Esophagus mucosa (tissue), 1 donor: Measurements from ENCODE around the gene SGCD. TPM values are rescaled to one million over a fixed set of nuclear protein-coding genes. Genes with fewer than 3 reads are reported as not detected.

Experiments
- ATAC-seq: fragments of 200-7000 bp; cut with Tn5 transposase; one replicate; pipeline ENCODE4 v1.9.1; 2020
- total RNA-seq: library from RNA; stranded (reverse); gene quantifications from one replicate; pipeline ENCODE4 v1.2.4, GENCODE V29; 2023
- donor health status: DM: yes; HTN: yes; CAD: no.

SGCD gene
- total RNA-seq, 1 donor from 2014 or later, result 0.52 TPM

DNA sequence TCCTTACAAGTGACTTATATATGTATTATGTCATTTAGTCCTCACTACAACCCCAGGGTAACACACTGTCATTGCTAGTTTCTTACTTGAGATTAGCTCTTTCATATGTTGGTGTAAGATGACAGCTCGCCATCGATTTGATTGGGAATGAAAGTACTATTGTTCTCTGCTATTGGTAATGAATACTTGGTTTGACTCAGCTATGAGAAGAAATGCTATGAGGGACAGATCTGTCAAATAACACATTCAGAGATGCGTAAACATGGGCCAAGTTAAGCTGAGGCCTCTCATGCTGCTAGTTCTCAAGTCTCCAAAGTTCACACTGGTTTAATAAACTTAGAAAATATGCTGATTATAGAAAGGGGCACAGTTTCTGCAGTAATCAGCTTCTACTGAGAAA is 142.7 kb downstream of the SGCD start:
- ATAC-seq, result no peak

DNA sequence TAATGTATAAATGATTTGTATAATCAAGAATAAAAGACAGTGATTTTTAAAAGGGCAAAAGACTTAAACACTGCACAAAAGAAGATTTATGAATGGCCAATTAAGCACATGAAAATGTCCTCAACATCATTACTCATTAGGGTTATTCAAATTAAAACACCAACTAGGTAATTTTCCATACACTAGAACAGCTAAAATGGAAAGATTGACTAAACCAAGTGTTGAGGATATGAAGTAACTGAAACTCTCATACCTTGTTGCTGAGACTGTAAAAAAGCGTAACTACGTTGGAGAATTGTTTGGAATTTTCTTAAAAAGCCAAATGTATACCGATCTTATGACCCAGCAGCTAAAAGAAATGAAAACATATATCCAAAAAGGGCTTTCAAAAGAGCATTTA is 144.9 kb downstream of the SGCD start:
- no peak for ATAC-seq

DNA sequence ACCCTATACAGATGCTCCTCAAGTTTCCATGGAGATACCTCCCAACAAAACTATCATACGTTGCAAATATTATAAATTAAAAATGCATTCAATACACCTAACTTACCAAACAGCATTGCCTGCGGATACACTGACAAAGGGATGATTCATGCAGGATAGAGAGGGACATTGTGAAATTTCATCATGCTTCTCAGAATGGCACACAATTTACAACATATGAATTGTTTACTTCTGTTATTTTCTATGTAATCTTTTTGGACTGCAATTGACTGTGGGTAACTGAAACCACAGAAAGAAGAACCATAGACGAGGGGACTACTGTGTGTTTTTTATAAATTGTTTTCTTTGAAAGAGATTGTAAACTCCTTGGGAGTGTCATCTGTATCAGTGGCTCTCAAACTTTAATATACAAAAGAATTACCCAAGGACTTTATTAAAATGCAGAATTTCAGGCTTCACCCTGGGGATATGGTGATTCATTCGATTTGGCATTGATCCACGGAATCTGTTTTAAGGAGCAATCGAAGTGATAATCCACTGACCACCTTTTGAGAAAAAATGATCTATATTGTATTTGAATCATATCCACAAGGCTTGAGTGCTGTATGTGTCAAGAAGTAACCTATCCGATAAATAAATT is 146.4 kb downstream of the SGCD start:
- peak; percentile 66 for ATAC-seq

DNA sequence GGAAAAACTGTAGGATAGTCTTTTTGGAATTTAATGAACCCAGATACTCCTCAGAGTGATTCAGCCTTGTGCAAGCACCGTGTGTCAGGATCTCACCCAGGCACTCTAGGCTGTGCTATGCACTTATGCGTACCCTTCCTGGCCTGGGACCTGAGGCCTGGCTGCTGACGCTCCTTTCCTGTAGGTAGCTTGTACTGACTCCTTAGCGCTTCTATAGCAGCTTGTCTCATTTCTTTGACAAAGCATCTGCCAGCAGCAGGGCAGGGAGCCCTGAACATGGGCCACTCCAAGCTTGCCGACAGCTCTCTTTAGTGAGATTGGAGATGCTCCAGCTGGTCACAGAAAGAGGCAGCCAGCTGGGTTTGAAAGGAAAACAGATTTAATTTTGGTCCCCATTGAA is 147.3 kb downstream of the SGCD start:
- peak; percentile 82 for ATAC-seq

DNA sequence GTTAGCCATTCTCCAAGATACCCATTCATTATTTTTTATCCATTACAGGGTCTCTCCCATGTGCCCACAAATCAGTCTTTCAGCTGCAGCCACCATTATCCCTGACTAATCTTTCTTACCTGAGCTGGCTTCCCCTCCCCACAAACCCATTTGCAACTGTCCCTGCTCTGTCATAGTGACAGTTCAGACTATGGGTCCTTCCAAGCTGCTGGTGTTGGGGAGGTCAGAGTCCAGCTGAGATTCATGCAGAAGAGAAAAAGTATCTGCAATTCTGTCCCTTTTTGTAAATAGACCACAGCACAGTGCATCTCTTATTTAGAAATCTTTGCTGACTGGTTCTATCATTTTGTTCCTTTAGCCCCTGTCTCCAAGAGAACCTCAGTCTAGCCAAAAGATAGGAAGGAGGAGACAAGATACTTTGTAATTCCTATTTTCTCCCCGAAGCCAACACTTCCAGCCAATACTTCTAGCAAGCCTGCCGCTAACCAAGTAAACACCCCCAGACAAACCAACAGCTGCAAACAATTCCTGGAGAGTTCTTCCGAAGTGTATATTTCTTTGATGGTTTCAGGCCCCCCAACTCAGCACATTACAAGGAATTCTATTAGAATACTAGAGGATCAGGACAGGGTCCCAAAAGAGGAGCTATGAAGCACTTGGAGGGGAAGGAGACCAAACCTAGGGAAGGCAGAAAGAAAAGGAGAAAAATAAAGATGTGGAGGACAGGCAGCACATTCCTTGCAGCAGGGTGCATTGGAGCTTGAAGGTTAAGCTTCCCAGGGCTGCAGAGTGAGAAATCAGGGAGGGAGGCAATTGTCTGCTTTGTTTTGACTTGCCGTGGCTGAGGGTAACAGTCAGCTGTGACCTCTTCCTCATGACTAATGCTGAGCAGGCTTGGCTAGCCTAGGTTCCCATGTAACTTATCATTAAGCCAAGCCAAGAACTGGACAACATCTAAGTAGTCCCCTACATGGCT is 148.5 kb downstream of the SGCD start:
- peak; percentile 96 for ATAC-seq

DNA sequence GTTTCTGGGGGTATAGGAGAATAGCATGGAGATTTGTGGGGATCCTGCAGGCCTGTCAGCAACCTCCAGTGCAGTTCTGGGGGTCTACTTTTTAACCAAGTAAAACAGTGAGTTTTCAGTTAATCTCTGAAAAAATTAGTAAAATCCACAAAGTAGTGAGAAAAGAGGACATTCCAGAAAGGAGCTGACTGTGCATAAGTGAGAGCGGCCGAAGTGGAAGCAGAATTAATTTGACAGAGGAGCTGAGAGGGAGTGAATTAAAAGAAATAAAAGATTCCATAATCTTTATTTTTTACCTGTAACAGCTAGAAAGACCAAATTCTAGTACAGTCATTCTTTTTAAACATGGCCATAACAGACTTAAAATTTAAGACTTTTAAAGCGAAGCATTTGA is 149.2 kb downstream of the SGCD start:
- ATAC-seq, result no peak

DNA sequence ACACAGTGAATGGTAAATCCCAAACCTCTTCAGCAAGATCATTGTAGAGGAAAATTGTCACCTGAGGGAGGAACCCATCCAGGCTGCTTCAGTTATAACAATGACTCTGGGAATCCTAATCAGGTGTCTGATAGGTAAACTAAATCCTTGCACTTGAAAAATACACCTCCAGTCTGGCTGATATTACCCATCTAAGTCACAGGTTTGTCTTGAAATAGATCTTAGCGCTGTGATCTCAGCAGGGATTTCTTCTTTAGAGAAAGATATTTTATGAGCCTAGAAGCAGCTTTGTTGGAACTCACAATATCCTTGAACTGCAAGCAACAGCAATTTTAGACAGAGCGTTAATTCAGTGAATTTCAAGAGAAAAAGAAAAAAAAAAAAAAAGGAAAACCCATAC is 149.7 kb downstream of the SGCD start:
- no peak for ATAC-seq

DNA sequence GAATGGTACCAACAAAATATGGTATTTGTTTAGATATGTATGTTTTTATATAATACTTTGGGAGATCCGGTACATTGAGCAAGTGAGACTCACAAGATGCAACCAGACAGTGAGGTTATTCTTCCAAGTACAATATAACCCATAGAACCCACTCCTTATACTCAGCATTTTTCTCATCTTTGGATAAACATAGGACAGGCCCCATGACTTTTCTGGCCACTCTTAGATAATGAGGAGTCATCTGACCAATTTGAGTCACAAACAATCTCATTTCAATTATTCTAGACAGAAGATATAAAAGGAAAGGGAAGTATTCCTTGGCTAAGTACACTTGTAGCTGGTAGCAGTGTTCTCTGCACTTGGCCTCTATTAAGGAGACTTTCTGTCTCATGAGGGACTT is 150.2 kb downstream of the SGCD start:
- no peak for ATAC-seq

DNA sequence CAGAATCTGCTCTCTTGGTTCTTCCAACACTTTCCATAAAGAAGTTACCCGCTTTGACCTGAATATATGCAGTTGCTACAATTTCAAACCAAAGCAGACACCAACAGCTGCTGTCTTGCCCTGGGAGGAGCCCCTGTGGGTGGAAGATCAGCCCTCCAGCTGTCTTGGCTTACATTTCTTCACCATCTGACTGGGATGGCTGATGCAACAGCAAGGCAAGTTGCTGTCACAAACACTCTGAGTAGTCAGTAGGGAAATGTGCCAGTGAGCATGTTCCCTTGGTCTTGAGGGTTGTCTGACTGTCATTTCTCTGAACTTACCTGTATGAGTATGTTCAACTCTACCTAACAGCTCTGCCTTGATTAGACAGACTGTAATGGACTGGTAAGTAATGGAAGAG is 152.9 kb downstream of the SGCD start:
- peak; percentile 66 for ATAC-seq

DNA sequence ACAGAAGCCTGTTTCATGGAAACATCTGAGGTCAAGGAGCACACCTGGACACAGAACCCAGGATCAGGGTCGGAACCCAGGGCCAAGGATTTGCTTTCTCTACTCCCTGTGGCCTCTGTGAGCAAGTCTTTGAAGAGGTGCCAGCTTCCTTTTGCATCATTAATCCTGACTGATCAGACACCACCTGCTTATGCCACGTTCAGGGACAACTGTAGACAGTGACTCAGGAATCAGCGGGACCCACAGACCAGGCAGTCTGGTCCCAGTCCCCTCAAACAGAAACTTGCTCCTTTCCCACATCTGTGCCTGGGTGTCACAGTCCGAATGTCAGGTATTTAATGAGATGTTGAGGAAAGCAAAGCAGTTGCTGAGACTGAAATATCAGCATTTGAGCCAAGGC is 154.8 kb downstream of the SGCD start:
- ATAC-seq, result peak; percentile 78

DNA sequence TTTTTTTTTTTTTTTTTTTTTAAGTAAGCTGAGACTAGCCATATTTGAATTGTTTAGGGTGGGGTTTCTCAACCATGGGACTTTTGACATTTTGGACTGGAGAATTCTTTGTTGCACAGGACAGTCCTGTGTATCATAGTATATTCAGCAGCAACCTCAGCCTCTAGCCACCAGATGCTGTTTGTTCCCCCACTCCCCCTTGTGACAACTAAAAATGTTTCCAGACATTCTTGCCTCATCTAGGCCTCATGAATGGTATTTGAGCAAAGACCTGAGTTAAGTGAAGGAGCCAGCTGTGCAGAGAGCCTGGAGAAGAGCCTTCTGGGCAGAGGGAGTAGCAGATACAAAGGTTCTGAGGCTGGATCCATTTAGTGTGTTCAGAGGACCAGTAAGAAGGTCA is 155.9 kb downstream of the SGCD start:
- no peak for ATAC-seq

DNA sequence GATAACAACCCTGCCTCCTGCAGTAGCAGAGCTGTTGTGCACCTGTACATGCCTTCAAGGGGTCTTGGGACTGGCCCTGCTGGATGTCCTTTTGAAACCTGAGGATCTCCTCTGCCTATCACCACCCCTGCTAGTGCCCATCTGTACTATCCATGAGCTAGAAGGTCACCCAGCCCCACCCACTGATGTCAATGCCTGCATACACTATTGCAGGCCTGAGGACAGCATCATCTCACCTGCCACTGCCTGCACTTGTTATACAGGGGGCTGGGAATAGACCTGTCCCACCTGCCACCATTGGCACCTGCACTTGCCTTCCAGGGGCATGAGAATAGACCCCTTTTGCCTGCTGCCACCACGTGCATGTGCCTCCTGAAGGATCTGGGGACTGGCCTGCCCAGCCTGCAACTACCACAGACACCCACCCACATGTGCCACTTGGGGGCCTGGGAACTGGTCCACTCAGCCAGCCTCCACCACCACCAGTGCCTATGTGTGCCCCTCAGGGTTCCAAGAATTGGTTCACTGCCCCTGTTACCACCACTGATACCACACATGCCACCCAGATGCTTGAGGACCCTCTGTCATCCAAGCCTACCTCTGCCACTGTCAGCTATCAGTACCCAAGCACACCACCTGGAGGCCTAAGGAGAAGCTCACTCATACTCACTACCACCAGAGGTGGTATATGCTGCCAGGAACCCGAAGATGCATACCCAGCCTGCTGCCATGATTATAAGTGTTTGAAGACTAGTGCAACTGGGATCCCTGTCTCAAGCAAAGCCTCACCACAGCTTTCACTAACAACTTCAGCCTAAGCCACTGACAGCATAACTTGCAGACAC is 159.7 kb downstream of the SGCD start:
- no peak for ATAC-seq

DNA sequence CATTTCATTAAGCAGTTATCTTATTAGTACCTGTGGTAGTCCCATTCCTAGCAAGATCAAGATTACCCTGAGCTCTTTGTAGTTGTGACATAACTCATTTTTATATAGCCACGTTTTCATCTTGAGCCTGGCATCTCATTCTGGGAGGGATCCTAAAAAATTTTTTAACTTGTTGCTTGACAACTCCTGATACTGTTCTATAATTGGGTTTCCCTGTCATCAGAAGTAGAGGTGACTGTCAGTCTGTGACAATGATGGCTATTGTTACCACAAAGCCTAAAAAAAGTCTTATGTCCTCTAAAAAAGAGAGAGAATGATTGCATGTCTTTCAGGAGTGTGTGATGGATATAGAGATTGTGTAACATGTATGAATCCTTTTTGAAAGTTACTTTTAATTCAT is 164.8 kb downstream of the SGCD start:
- ATAC-seq, result no peak

DNA sequence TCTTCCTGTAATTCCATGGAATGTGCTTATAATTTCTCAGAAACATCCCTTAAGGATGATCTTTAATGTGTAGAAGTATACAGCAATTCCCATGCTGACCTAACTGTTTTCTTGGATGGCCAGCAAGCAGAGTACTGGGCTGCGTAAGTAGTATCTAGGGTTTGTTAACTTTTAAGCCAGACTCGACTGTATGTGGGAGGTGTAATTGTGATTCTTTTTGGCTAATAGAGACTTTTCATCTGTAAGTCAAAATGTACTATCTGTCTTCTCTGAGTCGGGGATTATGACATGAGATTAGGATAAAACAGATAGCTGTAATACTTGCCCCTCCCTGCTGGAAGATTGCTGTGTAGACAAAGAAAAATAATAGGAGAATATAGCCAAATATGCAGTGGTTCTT is 169.3 kb downstream of the SGCD start:
- ATAC-seq, result no peak

DNA sequence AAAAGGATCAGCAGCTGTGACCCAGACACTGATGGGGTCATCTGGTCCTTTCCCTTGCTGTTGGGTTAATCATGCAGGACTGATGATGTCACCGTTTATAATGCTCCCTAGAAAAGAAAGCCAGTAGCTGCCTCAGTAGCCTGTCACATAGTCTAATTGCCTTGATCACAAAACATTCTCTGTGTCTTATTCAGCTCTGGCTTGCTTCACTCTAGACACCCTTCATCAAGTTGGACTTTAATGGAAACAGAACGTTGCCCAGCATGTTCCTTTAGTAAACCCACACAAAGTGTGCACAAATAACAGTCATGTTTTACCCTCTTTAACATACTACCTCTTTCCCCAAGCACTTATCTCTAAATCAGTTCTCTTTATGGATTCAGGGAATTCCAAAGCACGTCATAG is 170.8 kb downstream of the SGCD start:
- ATAC-seq, result peak; percentile 69

DNA sequence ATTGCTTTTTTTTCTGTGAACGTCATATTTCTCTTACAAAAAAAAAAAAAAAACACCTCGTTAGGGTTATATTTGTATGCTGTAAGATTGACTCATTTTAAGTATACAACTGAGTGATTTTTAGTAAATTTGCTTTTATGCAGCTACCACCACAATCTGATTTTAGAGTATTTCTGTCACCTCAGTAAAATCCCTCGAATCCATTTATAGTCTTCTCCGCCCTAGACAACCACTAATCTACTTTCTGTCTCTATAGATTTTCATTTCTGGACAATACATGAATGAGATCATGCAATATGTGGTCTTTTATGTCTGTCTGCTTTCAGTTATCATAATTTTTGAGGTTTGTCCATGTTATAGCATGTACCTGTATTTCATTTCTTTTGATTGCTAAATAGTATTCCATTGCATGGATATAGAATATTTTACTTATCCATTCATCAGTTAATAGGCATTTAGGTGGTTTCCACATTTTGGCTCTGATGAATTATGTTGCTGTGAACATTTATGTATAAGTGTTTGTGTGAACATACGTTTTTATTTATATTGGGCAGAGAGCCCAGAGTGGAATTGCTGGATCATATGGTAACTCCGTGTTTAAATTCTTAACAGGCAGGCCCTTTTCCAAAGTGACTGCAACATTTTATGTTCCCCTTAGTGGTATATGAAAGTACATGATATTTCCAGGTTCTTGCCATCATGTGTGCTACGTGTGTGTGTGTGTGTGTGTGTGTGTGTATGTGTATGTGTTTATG is 171.4 kb downstream of the SGCD start:
- ATAC-seq, result no peak

DNA sequence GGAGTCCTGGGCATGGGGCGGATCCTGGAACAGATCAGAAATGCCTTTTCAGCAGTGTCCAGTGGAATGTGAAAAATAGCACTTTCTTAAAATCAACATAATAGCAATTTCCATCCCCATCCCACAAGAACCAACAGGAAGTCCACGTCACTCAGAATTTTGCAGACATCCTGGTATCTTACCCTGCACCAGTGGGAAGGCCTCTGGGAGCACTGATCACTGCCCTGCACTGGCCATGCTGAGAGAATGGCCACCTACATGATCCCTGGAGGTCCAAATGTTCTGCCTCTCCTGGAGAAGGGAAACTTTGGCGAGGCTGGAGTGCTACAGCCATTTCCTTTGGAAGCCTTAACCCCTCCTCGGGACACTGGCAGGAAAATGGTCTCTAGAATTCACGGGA is 173.8 kb downstream of the SGCD start:
- no peak for ATAC-seq

DNA sequence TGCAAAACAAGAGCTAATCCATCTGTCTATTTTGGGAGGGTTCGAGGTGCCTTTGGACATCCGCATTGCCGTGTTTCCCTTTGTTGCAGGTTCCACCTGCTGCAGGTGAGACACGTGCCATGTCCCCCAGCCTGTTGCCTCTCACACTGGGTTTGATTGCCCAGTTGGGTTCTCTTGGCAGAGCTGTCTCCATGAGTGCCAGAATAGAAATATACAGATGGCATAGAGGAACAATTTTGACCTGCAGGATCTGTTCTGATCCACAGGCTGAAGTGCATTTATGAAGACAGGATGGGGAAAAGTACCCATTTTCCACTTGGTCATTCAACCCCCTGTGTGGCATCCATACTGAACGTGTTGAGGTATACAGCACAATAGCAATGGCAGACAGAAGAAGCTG is 178.1 kb downstream of the SGCD start:
- no peak for ATAC-seq

DNA sequence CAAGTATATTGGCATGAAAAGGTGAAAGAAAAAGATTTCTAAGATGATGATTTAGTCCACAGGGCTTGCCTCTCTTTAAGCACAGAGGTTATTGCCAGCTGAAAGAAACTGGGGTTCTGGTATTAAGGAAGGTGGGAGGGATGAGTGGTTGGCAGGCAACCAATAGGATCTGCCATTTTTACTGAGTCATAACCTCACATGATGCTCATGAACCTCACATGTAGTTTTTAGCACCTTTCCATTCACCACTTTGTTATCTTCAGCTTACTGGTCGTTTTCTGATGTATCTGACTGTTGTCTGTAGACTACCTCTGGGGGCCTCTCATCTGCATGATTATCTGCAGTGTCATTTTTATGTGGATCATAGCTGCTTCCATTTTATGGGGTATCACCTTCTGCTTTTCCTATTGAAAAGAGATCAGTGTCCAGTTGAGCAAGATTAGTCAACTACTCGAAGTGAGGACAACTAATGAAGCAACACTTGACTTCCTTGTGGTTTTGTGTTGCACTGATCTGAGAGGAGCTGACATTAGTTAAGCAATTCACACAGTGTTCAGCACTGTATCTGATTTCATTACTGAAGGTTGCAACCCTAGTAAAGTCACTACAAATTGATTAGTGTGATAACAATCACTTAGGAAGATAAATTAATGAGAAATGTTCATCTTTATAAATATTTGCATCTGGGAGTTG is 186.3 kb downstream of the SGCD start:
- ATAC-seq, result no peak

DNA sequence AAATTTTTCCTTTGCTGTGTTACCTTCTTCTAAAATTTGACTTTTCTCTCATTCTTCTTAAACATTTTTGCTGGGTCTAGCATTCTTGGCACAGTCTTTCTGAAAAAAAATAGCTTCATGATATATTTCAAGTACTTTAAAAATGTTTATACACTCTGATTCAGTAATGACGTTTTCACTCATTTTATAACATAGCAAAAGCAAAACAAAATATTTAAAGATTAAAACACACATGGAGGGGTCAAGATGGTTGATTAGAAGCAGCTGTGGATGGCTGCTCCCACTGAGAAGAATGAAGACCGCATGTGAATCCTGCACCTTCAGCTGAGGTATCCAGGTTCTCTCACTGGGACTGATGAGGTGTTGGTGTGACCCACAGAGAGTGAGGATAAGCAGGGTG is 188.2 kb downstream of the SGCD start:
- ATAC-seq, result no peak

DNA sequence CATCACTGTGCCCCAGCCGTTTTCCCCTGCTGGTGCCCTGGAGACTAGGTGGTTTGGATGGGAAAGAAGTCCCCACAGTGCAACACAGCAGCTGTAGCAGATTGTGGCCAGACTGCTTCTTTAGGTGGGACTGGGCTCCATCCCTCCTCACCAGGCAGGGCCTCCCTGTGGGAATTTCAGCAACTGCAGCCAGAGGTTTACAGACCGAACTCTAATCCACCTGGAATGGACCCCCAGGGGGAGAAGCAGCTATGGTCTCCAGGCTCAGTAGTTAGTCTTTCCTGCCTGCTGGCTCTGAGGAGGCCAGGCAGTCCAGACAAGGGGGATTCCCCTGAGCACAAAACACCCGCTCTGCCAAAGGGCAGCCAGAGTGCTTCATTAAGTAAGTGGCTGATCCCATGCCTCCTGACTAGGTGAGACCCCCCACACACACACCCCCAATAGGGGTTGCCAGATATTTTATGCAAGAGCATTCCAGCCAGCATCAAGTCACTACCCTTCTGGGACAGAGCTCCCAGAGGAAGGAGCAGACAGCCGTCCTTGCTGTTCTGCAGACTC is 188.9 kb downstream of the SGCD start:
- ATAC-seq, result no peak
